WTC11 (cell line): ENCODE data around the gene SLC9B1. TPM values are rescaled to one million over a fixed set of nuclear protein-coding genes. Genes with fewer than 3 reads are reported as not detected.
A peak's percentile ranks its signal among the peaks of the same experiment; 100 is the strongest.

Experiments
- ATAC-seq: fragments of 200-7000 bp; cut with Tn5 transposase; 2 replicates; pipeline ENCODE4 v1.10.0; 2021; ENCODE audit warnings: mild to moderate bottlenecking, moderate library complexity
- CTCF ChIA-PET: fragments of 300-600 bp; sonication (Branson Sonifier 250); formaldehyde crosslinking; loops from one replicate; lab custom pipeline; 2021; ENCODE audit warnings: antibody characterized with exemption; lab: Charles Lee
- POLR2A ChIA-PET: fragments of 350-600 bp; sonication (Branson Sonifier 250); formaldehyde crosslinking; loops from one replicate; lab custom pipeline; 2021; ENCODE audit warnings: antibody characterized with exemption; lab: Charles Lee
- DNase-seq: peaks from one replicate; pipeline ENCODE4 v3.0.0; 2021; ENCODE audit warnings: low spot score
- H3K27ac Mint-ChIP-seq: 2 replicates; pipeline ENCODE4 v1.8.0; 2021; ENCODE audit warnings: mixed read lengths
- H3K27me3 Mint-ChIP-seq: 2 replicates; pipeline ENCODE4 v1.8.0; 2021; ENCODE audit warnings: low read depth, mild to moderate bottlenecking, moderate library complexity, mixed read lengths
- H3K36me3 Mint-ChIP-seq: 2 replicates; pipeline ENCODE4 v1.8.0; 2021; ENCODE audit warnings: mixed read lengths
- H3K4me1 Mint-ChIP-seq: 2 replicates; pipeline ENCODE4 v1.8.0; 2022; ENCODE audit warnings: mixed read lengths
- H3K4me3 Mint-ChIP-seq: 2 replicates; pipeline ENCODE4 v1.8.0; 2021; ENCODE audit warnings: mild to moderate bottlenecking, moderate library complexity, mixed read lengths
- H3K9me3 Mint-ChIP-seq: 2 replicates; pipeline ENCODE4 v1.8.0; 2021; ENCODE audit warnings: mixed read lengths
- ATF1 ChIP-seq: sonication (generic); formaldehyde crosslinking; IDR thresholded peaks from 2 replicates; pipeline ENCODE4 v1.8.1; 2023; ENCODE audit warnings: mild to moderate bottlenecking, moderate library complexity, missing genetic modification reagents
- CBFB ChIP-seq: sonication (generic); formaldehyde crosslinking; IDR thresholded peaks from 2 replicates; pipeline ENCODE4 v1.8.1; 2022; ENCODE audit warnings: mild to moderate bottlenecking, low read depth, missing genetic modification reagents
- E2F1 ChIP-seq: sonication (generic); formaldehyde crosslinking; IDR thresholded peaks from 2 replicates; pipeline ENCODE4 v1.8.0; 2022; ENCODE audit warnings: mild to moderate bottlenecking, missing genetic modification reagents
- ESRRA ChIP-seq: sonication (generic); formaldehyde crosslinking; IDR thresholded peaks from 2 replicates; pipeline ENCODE4 v1.8.1; 2022; ENCODE audit warnings: mild to moderate bottlenecking, missing genetic modification reagents, borderline replicate concordance
- FOXP1 ChIP-seq: sonication (generic); formaldehyde crosslinking; IDR thresholded peaks from 2 replicates; pipeline ENCODE4 v1.8.0; 2022; ENCODE audit warnings: missing genetic modification reagents, mild to moderate bottlenecking, moderate library complexity, borderline replicate concordance
- HMGXB4 ChIP-seq: sonication (generic); formaldehyde crosslinking; IDR thresholded peaks from 2 replicates; pipeline ENCODE4 v1.8.1; 2023; ENCODE audit warnings: mild to moderate bottlenecking, moderate library complexity, missing genetic modification reagents
- IRF2 ChIP-seq: sonication (generic); formaldehyde crosslinking; IDR thresholded peaks from 2 replicates; pipeline ENCODE4 v1.8.0; 2022; ENCODE audit warnings: low read depth, missing genetic modification reagents, borderline replicate concordance
- JAZF1 ChIP-seq: fragments of 250-450 bp; sonication (Bioruptor Pico); IDR thresholded peaks from 2 replicates; pipeline ENCODE4 v1.9.0; 2021; ENCODE audit warnings: moderate library complexity, mild to moderate bottlenecking, inconsistent platforms
- JUN ChIP-seq: sonication (generic); formaldehyde crosslinking; IDR thresholded peaks from 2 replicates; pipeline ENCODE4 v1.8.0; 2023; ENCODE audit warnings: mild to moderate bottlenecking, missing genetic modification reagents
- KAT7 ChIP-seq: sonication (generic); formaldehyde crosslinking; IDR thresholded peaks from 2 replicates; pipeline ENCODE4 v1.8.1; 2023; ENCODE audit warnings: missing genetic modification reagents, mild to moderate bottlenecking, borderline replicate concordance
- MAX ChIP-seq: sonication (generic); formaldehyde crosslinking; IDR thresholded peaks from 2 replicates; pipeline ENCODE4 v1.8.0; 2022; ENCODE audit warnings: mild to moderate bottlenecking, missing genetic modification reagents
- MYBL2 ChIP-seq: sonication (generic); formaldehyde crosslinking; IDR thresholded peaks from 2 replicates; pipeline ENCODE4 v1.8.1; 2023; ENCODE audit warnings: mild to moderate bottlenecking, moderate library complexity, missing genetic modification reagents
- NR2C2 ChIP-seq: sonication (generic); formaldehyde crosslinking; IDR thresholded peaks from 2 replicates; pipeline ENCODE4 v1.8.0; 2022; ENCODE audit warnings: mild to moderate bottlenecking, missing genetic modification reagents
- PRRX2 ChIP-seq: fragments of 250-450 bp; sonication (Bioruptor Pico); IDR thresholded peaks from 2 replicates; pipeline ENCODE4 v1.8.0; 2021; ENCODE audit warnings: mild to moderate bottlenecking
- TEAD1 ChIP-seq: sonication (generic); formaldehyde crosslinking; IDR thresholded peaks from 2 replicates; pipeline ENCODE4 v1.8.0; 2022; ENCODE audit warnings: mild to moderate bottlenecking, missing genetic modification reagents
- ZNF416 ChIP-seq: fragments of 250-450 bp; sonication (Bioruptor Pico); IDR thresholded peaks from 2 replicates; pipeline ENCODE4 v1.9.0; 2021; ENCODE audit warnings: mild to moderate bottlenecking, inconsistent platforms
- ZNF423 ChIP-seq: fragments of 250-450 bp; sonication (Bioruptor Pico); IDR thresholded peaks from 2 replicates; pipeline ENCODE4 v2.1.2; 2022; ENCODE audit warnings: mild to moderate bottlenecking, moderate library complexity
- ZNF425 ChIP-seq: fragments of 250-450 bp; sonication (Bioruptor Pico); conservative IDR thresholded peaks from 2 replicates; pipeline ENCODE4 v1.9.0; 2021; ENCODE audit warnings: mild to moderate bottlenecking
- total RNA-seq: library from RNA; stranded (reverse); gene quantifications from 3 replicates; pipeline ENCODE4 v1.2.3, GENCODE V29; 2021
- TF ChIP-seq, protein P1 (sequence below): sonication (generic); formaldehyde crosslinking; IDR thresholded peaks from 2 replicates; pipeline ENCODE4 v1.8.1; 2022; ENCODE audit warnings: low read depth, missing genetic modification reagents, borderline replicate concordance
- TF ChIP-seq, protein P2 (sequence below): sonication (generic); formaldehyde crosslinking; IDR thresholded peaks from 2 replicates; pipeline ENCODE4 v1.8.0; 2023; ENCODE audit warnings: mild to moderate bottlenecking, missing genetic modification reagents
- TF ChIP-seq, protein P3 (sequence below): sonication (generic); formaldehyde crosslinking; IDR thresholded peaks from 2 replicates; pipeline ENCODE4 v1.8.1; 2023; ENCODE audit warnings: mild to moderate bottlenecking, missing genetic modification reagents

Gene SLC9B1
- total RNA-seq, 1 experiment from 2014 or later: 0.59 TPM

- peak; percentile 87; the same call in 1 of the 2 replicates for TF ChIP-seq JUN (CRISPR knock-in tag)
- TF ChIP-seq IRF2 (CRISPR knock-in tag): no peak; the same call in 1 of the 2 replicates
- TF ChIP-seq, protein P1, sequence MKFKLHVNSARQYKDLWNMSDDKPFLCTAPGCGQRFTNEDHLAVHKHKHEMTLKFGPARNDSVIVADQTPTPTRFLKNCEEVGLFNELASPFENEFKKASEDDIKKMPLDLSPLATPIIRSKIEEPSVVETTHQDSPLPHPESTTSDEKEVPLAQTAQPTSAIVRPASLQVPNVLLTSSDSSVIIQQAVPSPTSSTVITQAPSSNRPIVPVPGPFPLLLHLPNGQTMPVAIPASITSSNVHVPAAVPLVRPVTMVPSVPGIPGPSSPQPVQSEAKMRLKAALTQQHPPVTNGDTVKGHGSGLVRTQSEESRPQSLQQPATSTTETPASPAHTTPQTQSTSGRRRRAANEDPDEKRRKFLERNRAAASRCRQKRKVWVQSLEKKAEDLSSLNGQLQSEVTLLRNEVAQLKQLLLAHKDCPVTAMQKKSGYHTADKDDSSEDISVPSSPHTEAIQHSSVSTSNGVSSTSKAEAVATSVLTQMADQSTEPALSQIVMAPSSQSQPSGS (CRISPR knock-in tag): peak; percentile 65; the same call in 1 of the 2 replicates
- peak; percentile 77; the same call in 1 of the 2 replicates for TF ChIP-seq KAT7 (CRISPR knock-in tag)
- TF ChIP-seq NR2C2 (CRISPR knock-in tag): no peak; the same call in 1 of the 2 replicates
- 0 out of 2 replicates have a peak, but pooled peaks have one; percentile 69 for TF ChIP-seq ESRRA
- TF ChIP-seq MYBL2: peak; percentile 87
- TF ChIP-seq TEAD1: peak; percentile 89
- TF ChIP-seq CBFB: peak; percentile 53; the same call in 1 of the 2 replicates
- TF ChIP-seq HMGXB4 (CRISPR knock-in tag): peak; percentile 80; the same call in 1 of the 2 replicates
- no peak for TF ChIP-seq PRRX2
- peak; percentile 97 for TF ChIP-seq MAX (CRISPR knock-in tag)
- peak; percentile 97 for TF ChIP-seq FOXP1 (CRISPR knock-in tag)
- no peak for TF ChIP-seq JAZF1 (CRISPR knock-in tag)
- peak; percentile 59; the same call in 1 of the 2 replicates for TF ChIP-seq ZNF416 (CRISPR knock-in tag)
- TF ChIP-seq E2F1 (CRISPR knock-in tag): peak; percentile 86
- TF ChIP-seq, all 79 proteins: peak for 44
These were observed 150.5 kb downstream of the SLC9B1 start, which contains the start of gene CISD2 (continued) for GRCh38 chr4:102868781-102869568.

DNA sequence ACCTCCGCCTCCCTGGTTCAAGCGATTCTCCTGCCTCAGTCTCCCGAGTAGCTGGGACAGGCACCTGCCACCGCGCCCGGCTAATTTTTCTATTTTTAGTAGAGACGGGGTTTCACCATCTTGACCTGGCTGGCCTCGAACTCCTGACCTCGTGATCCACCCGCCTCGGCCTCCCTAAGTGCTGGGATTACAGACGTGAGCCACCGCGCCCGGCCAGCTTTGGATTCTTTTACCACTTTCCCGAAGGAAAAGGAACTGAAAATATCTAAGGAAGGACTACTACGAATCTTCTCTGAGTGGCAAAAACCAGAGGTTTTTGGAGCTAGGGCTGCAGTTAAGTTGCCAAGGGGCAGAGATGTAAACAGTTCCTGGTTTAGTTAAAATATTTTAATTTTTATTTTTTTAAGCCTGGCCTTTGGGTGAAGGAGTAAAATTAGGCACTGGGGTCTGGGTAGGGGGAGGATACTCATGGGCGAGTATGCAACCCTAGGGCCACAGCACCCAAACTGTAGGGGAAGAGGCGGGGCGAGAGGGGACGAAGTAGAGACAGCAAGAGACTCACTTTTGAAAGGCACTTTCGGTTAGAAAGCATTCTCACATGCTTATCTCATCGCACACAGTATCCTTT lies 151.2 kb downstream of the SLC9B1 start:
- H3K27me3 Mint-ChIP-seq: no peaks in the 10 kb centered on the region
- CTCF ChIA-PET: interaction anchor here (1.2 kb wide), 3 partner anchors 40 to 232 kb away, joined by 3 to 7 read pairs (median 4); partner anchors contain the start of genes BDH2 and UBE2D3
- DNase-seq (peak; percentile 19), ATAC-seq (peak; percentile 41)
- POLR2A ChIA-PET: interaction anchor here (0.6 to 2.9 kb wide), 5 partner anchors 26 to 137 kb away, joined by 3 to 113 read pairs (median 6); partner anchors contain the start of genes MANBA and UBE2D3
- no peaks in the 10 kb centered on the region for H3K9me3 Mint-ChIP-seq
- H3K4me1 Mint-ChIP-seq: peaks cover 48% of the 10 kb centered on the region
- peaks cover 12% of the 10 kb centered on the region for H3K36me3 Mint-ChIP-seq
- H3K4me3 Mint-ChIP-seq: peak overlapping the region; percentile 81
- H3K27ac Mint-ChIP-seq: peak overlapping the region; percentile 98
- TF ChIP-seq ZNF425 (no peak), KAT7 (CRISPR knock-in tag) (no peak), ATF1 (CRISPR knock-in tag) (no peak), HMGXB4 (CRISPR knock-in tag) (no peak), ZNF423 (CRISPR knock-in tag) (no peak), JUN (CRISPR knock-in tag) (no peak)
- TF ChIP-seq, protein P2, sequence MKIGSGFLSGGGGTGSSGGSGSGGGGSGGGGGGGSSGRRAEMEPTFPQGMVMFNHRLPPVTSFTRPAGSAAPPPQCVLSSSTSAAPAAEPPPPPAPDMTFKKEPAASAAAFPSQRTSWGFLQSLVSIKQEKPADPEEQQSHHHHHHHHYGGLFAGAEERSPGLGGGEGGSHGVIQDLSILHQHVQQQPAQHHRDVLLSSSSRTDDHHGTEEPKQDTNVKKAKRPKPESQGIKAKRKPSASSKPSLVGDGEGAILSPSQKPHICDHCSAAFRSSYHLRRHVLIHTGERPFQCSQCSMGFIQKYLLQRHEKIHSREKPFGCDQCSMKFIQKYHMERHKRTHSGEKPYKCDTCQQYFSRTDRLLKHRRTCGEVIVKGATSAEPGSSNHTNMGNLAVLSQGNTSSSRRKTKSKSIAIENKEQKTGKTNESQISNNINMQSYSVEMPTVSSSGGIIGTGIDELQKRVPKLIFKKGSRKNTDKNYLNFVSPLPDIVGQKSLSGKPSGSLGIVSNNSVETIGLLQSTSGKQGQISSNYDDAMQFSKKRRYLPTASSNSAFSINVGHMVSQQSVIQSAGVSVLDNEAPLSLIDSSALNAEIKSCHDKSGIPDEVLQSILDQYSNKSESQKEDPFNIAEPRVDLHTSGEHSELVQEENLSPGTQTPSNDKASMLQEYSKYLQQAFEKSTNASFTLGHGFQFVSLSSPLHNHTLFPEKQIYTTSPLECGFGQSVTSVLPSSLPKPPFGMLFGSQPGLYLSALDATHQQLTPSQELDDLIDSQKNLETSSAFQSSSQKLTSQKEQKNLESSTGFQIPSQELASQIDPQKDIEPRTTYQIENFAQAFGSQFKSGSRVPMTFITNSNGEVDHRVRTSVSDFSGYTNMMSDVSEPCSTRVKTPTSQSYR (CRISPR knock-in tag): no peak
- TF ChIP-seq, protein P3, sequence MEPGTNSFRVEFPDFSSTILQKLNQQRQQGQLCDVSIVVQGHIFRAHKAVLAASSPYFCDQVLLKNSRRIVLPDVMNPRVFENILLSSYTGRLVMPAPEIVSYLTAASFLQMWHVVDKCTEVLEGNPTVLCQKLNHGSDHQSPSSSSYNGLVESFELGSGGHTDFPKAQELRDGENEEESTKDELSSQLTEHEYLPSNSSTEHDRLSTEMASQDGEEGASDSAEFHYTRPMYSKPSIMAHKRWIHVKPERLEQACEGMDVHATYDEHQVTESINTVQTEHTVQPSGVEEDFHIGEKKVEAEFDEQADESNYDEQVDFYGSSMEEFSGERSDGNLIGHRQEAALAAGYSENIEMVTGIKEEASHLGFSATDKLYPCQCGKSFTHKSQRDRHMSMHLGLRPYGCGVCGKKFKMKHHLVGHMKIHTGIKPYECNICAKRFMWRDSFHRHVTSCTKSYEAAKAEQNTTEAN (CRISPR knock-in tag): no peak
